ENCODE data around the gene FGFR4.
A peak's percentile ranks its signal among the peaks of the same experiment; 100 is the strongest.

Gene FGFR4

GRCh38 chr5:177085985-177086653 lies 596 bp upstream of the FGFR4 start:
- 0 out of 2 replicates have a peak overlapping the region, but pooled peaks have one; percentile 10 for H3K4me3 ChIP-seq (ENCODE audit: low read length)
- H3K27ac ChIP-seq (ENCODE audit: low read depth, low read length) = no peak overlapping the region
- H3K4me1 ChIP-seq (ENCODE audit: insufficient read depth, low read length) = peaks cover 6% of the 10 kb centered on the region
- H3K27me3 ChIP-seq (ENCODE audit: insufficient read depth, low read length) = no peaks in the 10 kb centered on the region
- H3K9me3 ChIP-seq (ENCODE audit: insufficient read depth, low read depth, low read length) = no peaks in the 10 kb centered on the region
- 57% methylated on average over 12 of the region's 13 CpGs for WGBS
- H3K36me3 ChIP-seq (ENCODE audit: insufficient read depth, low read length) = peaks cover 11% of the 10 kb centered on the region
- H3K9ac ChIP-seq (ENCODE audit: low read depth, low read length) = no peak overlapping the region

GRCh38 chr5:177087398-177088005 lies 787 bp downstream of the FGFR4 start:
- 22% methylated on average over 23 of the region's 23 CpGs for WGBS
- Histone ChIP-seq H3K4me3 (ENCODE audit: low read length) (peak overlapping the region; percentile 61), H3K9ac (ENCODE audit: low read depth, low read length) (peak overlapping the region; percentile 73)

GRCh38 chr5:177089127-177089526 lies 2.4 kb downstream of the FGFR4 start:
- WGBS = 80% methylated on average over 5 of the region's 5 CpGs
- no peak overlapping the region for H3K9ac ChIP-seq (ENCODE audit: low read depth, low read length)
- H3K27ac ChIP-seq (ENCODE audit: low read depth, low read length) = no peak overlapping the region

More at GRCh38 chr5:177087398-177088005, 787 bp downstream of the FGFR4 start:
- Histone ChIP-seq H3K27ac (ENCODE audit: low read depth, low read length) (peak overlapping the region; percentile 75), H3K27me3 (ENCODE audit: insufficient read depth, low read length) (no peaks in the 10 kb centered on the region), H3K36me3 (ENCODE audit: insufficient read depth, low read length) (peaks cover 25% of the 10 kb centered on the region), H3K4me1 (ENCODE audit: insufficient read depth, low read length) (peaks cover 6% of the 10 kb centered on the region), H3K9me3 (ENCODE audit: insufficient read depth, low read depth, low read length) (no peaks in the 10 kb centered on the region)

GRCh38 chr5:177089825-177090641 lies 3.3 kb downstream of the FGFR4 start:
- H3K27me3 ChIP-seq (ENCODE audit: insufficient read depth, low read length) = no peaks in the 10 kb centered on the region
- WGBS = 92% methylated on average over 21 of the region's 21 CpGs
- no peak overlapping the region for H3K9ac ChIP-seq (ENCODE audit: low read depth, low read length)
- no peaks in the 10 kb centered on the region for H3K9me3 ChIP-seq (ENCODE audit: insufficient read depth, low read depth, low read length)
- H3K27ac ChIP-seq (ENCODE audit: low read depth, low read length) = no peak overlapping the region
- peaks cover 43% of the 10 kb centered on the region for H3K36me3 ChIP-seq (ENCODE audit: insufficient read depth, low read length)
- peaks cover 6% of the 10 kb centered on the region for H3K4me1 ChIP-seq (ENCODE audit: insufficient read depth, low read length)
- no peak overlapping the region for H3K4me3 ChIP-seq (ENCODE audit: low read length)

More at GRCh38 chr5:177089127-177089526, 2.4 kb downstream of the FGFR4 start:
- Histone ChIP-seq H3K4me1 (ENCODE audit: insufficient read depth, low read length) (peaks cover 6% of the 10 kb centered on the region), H3K9me3 (ENCODE audit: insufficient read depth, low read depth, low read length) (no peaks in the 10 kb centered on the region), H3K4me3 (ENCODE audit: low read length) (no peak overlapping the region), H3K27me3 (ENCODE audit: insufficient read depth, low read length) (no peaks in the 10 kb centered on the region), H3K36me3 (ENCODE audit: insufficient read depth, low read length) (peaks cover 41% of the 10 kb centered on the region)

- WGBS = 96% methylated on average over 13 of the region's 13 CpGs
- peaks cover 6% of the 10 kb centered on the region for H3K4me1 ChIP-seq (ENCODE audit: insufficient read depth, low read length)
These were observed 4.1 kb downstream of the FGFR4 start for GRCh38 chr5:177090813-177091212.

GRCh38 chr5:177091232-177091631 lies 4.5 kb downstream of the FGFR4 start:
- H3K4me3 ChIP-seq (ENCODE audit: low read length) = no peak overlapping the region
- H3K36me3 ChIP-seq (ENCODE audit: insufficient read depth, low read length) = peaks cover 51% of the 10 kb centered on the region
- no peaks in the 10 kb centered on the region for H3K27me3 ChIP-seq (ENCODE audit: insufficient read depth, low read length)
- peaks cover 1% of the 10 kb centered on the region for H3K4me1 ChIP-seq (ENCODE audit: insufficient read depth, low read length)
- H3K9ac ChIP-seq (ENCODE audit: low read depth, low read length) = no peak overlapping the region
- no peak overlapping the region for H3K27ac ChIP-seq (ENCODE audit: low read depth, low read length)
- WGBS = 94% methylated on average over 3 of the region's 3 CpGs
- H3K9me3 ChIP-seq (ENCODE audit: insufficient read depth, low read depth, low read length) = no peaks in the 10 kb centered on the region

More at GRCh38 chr5:177090813-177091212, 4.1 kb downstream of the FGFR4 start:
- Histone ChIP-seq H3K36me3 (ENCODE audit: insufficient read depth, low read length) (peaks cover 49% of the 10 kb centered on the region), H3K9me3 (ENCODE audit: insufficient read depth, low read depth, low read length) (no peaks in the 10 kb centered on the region), H3K9ac (ENCODE audit: low read depth, low read length) (no peak overlapping the region), H3K27ac (ENCODE audit: low read depth, low read length) (no peak overlapping the region), H3K27me3 (ENCODE audit: insufficient read depth, low read length) (no peaks in the 10 kb centered on the region), H3K4me3 (ENCODE audit: low read length) (no peak overlapping the region)

GRCh38 chr5:177092178-177093081 lies 5.7 kb downstream of the FGFR4 start:
- H3K9ac ChIP-seq (ENCODE audit: low read depth, low read length) = no peak overlapping the region
- no peak overlapping the region for H3K4me3 ChIP-seq (ENCODE audit: low read length)
- H3K4me1 ChIP-seq (ENCODE audit: insufficient read depth, low read length) = no peaks in the 10 kb centered on the region
- H3K9me3 ChIP-seq (ENCODE audit: insufficient read depth, low read depth, low read length) = no peaks in the 10 kb centered on the region
- H3K36me3 ChIP-seq (ENCODE audit: insufficient read depth, low read length) = peaks cover 54% of the 10 kb centered on the region
- WGBS = 96% methylated on average over 32 of the region's 32 CpGs
- no peaks in the 10 kb centered on the region for H3K27me3 ChIP-seq (ENCODE audit: insufficient read depth, low read length)
- H3K27ac ChIP-seq (ENCODE audit: low read depth, low read length) = no peak overlapping the region

GRCh38 chr5:177093082-177093712 lies 6.5 kb downstream of the FGFR4 start:
- Histone ChIP-seq H3K36me3 (ENCODE audit: insufficient read depth, low read length) (peaks cover 60% of the 10 kb centered on the region), H3K27ac (ENCODE audit: low read depth, low read length) (no peak overlapping the region), H3K4me1 (ENCODE audit: insufficient read depth, low read length) (no peaks in the 10 kb centered on the region), H3K9me3 (ENCODE audit: insufficient read depth, low read depth, low read length) (no peaks in the 10 kb centered on the region), H3K4me3 (ENCODE audit: low read length) (no peak overlapping the region), H3K9ac (ENCODE audit: low read depth, low read length) (no peak overlapping the region), H3K27me3 (ENCODE audit: insufficient read depth, low read length) (no peaks in the 10 kb centered on the region)
- WGBS = 96% methylated on average over 40 of the region's 40 CpGs

GRCh38 chr5:177093803-177094202 lies 7.1 kb downstream of the FGFR4 start:
- 91% methylated on average over 3 of the region's 6 CpGs for WGBS

More at GRCh38 chr5:177093803-177094202, 7.1 kb downstream of the FGFR4 start:
- Histone ChIP-seq H3K36me3 (ENCODE audit: insufficient read depth, low read length) (peaks cover 60% of the 10 kb centered on the region), H3K4me1 (ENCODE audit: insufficient read depth, low read length) (0 out of 2 replicates have a peak, but pooled peaks cover 3% of the 10 kb centered on the region), H3K4me3 (ENCODE audit: low read length) (no peak overlapping the region), H3K9me3 (ENCODE audit: insufficient read depth, low read depth, low read length) (no peaks in the 10 kb centered on the region), H3K27me3 (ENCODE audit: insufficient read depth, low read length) (no peaks in the 10 kb centered on the region), H3K27ac (ENCODE audit: low read depth, low read length) (no peak overlapping the region), H3K9ac (ENCODE audit: low read depth, low read length) (no peak overlapping the region)
